Activated CD4-positive, CD25-positive, alpha-beta regulatory T cell treated with anti-CD3 and anti-CD28 coated beads, Interleukin-2, amount 50 U/mL, for 16 hours (primary cell): ENCODE data around the gene PPP1R1B.

Source experiments
- DNase-seq: peaks from one replicate; pipeline ENCODE4 v3.0.0-alpha.2; 2020; ENCODE audit warnings: low read depth, low spot score

PPP1R1B gene

GRCh38 chr17:39683295-39683939, 56.7 kb downstream of the PPP1R1B start:
- no peak for DNase-seq

- DNase-seq = no peak
These were observed 57.8 kb downstream of the PPP1R1B start for GRCh38 chr17:39684369-39685192.
